Ammon's horn (tissue), 1 donor: ENCODE results near the gene COX6B1.
"Not testable (repeated sequence)": the region's sequence is repeated elsewhere in the genome, so short reads cannot be mapped to it uniquely, and the experiment has no call there.

Source experiments
- DNase-seq: peaks from one replicate; pipeline ENCODE4 v3.0.0-alpha.2; 2016; ENCODE audit warnings: low spot score

Gene COX6B1

DNA sequence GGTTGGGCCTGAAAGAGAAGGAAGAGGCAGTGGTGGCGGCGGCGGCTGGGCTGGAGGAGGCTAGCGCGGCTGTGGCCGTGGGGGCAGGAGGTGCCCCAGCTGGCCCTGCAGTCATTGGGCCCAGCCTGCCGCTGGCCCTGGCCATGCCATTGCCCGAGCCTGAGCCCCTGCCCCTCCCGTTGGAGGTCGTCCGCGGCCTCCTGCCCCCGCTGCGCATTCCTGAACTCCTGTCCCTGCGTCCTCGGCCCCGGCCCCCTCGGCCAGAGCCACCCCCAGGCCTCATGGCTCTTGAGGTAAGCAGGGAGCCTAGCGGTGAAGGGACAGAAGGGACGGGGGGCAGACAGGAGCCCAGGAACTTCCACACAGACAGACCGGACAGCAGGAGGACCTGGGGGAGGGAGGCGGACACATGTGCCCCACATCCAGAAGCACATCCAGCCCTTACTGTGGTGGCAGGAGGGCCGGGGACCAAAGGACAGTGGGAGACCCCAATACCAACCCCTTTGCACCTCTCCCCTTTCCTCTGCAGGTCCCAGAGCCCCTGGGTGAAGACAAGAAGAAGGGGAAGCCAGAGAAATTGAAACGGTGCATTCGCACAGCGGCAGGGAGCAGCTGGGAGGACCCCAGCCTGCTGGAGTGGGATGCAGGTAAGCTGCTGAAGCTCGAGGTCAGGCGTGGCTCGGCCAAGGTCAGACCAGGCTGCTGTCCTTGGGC is 14.2 kb upstream of the COX6B1 start:
- no peak for DNase-seq

- DNase-seq, result no peak
These were observed 11.5 kb upstream of the COX6B1 start for GRCh38 chr19:35636651-35637050.

DNA sequence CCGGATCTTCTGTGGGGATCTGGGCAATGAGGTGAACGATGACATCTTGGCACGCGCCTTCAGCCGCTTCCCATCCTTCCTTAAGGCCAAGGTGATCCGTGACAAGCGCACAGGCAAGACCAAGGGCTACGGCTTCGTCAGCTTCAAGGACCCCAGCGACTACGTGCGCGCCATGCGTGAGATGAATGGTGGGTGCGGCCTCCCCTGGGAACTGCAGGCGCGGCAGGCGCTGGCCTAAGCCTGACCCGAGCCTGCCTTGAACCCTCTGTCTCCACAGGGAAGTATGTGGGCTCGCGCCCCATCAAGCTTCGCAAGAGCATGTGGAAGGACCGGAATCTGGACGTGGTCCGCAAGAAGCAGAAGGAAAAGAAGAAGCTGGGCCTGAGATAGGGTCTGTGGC is 11.0 kb upstream of the COX6B1 start:
- DNase-seq, result no peak

DNA sequence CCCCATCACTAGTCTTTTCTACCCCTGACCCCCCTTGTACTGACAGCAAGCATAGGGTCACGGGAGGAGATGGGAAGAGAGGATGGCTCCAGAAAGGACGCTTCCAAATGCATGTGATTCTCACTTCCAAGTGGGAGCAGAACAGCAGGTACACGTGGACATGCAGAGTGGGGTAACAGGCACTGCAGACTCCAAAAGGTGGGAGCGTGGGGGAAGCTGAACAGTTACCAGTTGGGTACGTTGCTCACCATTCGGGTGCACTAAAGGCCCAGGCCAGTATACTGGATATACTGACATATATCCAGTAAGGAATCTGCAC is 8.8 kb upstream of the COX6B1 start:
- DNase-seq, result no peak

- DNase-seq, result no peak
These were observed 8.3 kb upstream of the COX6B1 start for GRCh38 chr19:35639863-35640262.

- DNase-seq, result no peak
These were observed 6.5 kb upstream of the COX6B1 start, which contains the start of gene ETV2 for GRCh38 chr19:35641515-35642151. Gene ETV2 (plus strand): TSS chr19:35641745. CDS start chr19:35642461, 716 bp downstream.

- DNase-seq, result no peak
These were observed 5.8 kb upstream of the COX6B1 start for GRCh38 chr19:35642312-35642711.

DNA sequence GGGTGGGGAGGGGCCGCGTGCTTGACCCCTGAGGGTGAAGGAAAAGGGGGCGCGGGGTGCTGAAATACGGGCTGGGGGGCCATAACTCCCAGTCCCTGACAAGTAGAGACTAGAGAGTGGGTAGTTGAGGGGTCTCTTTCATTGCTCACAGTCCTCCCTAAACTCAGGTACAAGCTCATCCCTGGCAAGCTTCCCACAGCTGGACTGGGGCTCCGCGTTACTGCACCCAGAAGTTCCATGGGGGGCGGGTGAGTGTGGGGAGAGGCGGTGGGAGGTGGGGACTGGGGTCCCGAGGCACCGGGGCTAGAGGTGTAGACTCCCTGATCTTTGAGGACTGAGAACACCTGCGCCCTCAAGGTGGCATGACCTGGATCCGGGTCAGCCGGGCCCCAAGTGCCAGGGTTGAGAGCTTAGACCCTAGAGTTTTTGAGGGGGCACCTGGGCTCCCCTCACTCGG is 5.3 kb upstream of the COX6B1 start:
- DNase-seq, result no peak

- DNase-seq, result peak; percentile 59
These were observed 4.6 kb upstream of the COX6B1 start for GRCh38 chr19:35643255-35644205.

DNA sequence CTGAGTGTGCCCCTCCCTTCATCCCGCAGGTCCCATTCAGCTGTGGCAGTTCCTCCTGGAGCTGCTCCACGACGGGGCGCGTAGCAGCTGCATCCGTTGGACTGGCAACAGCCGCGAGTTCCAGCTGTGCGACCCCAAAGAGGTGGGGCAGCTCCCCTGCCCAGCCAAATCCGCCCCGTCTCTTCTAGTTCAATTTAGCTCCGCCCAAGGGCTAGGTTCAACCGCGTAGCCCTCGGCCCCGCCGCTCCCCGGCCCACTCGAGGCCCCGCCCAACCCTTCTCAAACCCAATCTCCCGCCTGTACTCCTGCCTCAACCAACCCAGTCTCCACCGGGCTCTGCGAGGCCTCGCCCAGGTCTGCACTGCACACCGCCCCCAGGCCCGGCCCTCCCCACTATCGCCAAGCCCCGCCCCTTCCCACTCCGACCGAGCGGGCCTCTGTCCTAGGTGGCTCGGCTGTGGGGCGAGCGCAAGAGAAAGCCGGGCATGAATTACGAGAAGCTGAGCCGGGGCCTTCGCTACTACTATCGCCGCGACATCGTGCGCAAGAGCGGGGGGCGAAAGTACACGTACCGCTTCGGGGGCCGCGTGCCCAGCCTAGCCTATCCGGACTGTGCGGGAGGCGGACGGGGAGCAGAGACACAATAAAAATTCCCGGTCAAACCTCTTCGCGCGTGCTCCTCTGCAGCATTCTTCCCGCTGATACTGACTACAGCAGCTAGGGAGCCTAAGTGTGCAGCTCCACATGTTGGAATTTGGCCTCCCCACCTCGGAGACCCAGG is 3.7 kb upstream of the COX6B1 start:
- peak; percentile 87 for DNase-seq

GRCh38 chr19:35644987-35645679 is 3.0 kb upstream of the COX6B1 start:
- peak; percentile 75 for DNase-seq

GRCh38 chr19:35645680-35646511 is 2.2 kb upstream of the COX6B1 start:
- DNase-seq, result no peak

GRCh38 chr19:35650581-35650980 is 2.5 kb downstream of the COX6B1 start:
- no peak for DNase-seq

DNA sequence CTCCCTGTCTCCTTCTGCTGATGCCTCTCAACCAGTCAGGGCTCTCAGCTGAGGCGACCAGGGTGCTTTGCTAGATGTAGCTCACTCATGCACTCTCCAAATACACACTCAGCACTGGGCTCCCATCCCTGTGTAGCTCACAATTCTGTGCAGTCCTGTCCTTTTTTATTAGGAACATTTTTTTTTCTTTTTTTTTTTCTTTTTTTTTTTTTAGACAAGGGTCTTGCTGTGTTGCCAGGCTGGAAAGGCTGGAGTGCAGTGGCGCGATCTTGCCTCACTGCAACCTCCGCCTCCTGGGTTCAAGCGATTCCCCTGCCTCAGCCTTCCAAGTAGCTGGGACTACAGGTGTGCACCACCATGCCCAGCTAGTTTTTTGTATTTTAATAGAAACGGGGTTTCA is 6.7 kb downstream of the COX6B1 start:
- DNase-seq, result not testable (repeated sequence)

DNA sequence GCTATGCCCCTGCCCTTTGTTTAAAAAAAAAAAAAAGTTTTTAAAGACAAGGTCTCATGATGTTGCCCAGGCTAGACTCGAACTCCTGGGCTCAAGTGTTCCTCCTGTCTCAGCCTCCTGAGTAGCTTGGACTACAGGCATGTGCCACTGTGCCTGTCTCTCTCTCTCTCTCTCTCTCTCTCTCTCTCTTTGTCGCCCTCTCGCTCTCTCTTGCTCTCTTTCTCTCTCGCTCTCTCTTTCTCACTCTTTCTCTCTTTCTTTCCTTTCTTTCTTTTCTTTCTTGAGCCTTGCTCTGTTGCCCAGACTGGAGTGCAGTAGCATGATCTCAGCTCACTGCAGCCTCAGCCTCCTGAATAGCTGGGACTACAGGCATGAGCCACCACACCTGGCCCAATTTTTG is 7.5 kb downstream of the COX6B1 start:
- no peak for DNase-seq

DNA sequence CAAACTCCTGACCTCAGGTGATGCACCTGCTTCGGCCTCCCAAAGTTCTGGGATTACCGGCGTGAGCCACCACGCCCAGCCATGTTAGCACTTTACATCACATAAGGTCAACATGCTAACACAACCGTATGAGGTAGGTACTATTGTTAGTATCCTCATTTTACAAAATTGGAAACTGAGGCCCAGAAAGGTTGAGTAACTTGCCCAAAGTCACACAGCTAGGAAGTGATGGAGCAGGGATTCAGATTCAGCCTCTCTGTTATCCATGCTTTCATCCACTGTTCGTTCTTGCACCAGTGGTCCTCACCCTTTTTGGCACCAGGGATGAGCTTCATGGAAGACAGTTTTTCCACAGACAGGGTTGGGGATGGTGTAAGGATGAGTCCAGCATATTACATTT is 8.6 kb downstream of the COX6B1 start:
- DNase-seq, result no peak

GRCh38 chr19:35657904-35658700 is 10.0 kb downstream of the COX6B1 start:
- no peak for DNase-seq

DNA sequence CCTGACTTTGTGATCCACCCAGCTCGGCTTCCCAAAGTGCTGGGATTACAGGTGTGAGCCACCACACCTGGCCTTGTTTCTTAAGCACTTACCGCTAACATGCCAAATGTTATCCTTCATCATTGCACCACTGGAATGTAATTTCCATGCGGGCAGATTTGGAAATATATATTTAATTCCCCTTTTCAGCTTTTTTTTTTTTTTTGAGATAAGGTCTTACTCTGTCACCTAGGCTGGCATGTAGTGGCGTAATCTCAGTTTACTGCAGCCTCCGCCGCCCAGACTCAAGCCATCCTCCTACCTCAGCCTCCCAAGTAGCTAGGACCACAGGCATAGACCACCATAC is 13.8 kb downstream of the COX6B1 start:
- DNase-seq, result no peak

DNA sequence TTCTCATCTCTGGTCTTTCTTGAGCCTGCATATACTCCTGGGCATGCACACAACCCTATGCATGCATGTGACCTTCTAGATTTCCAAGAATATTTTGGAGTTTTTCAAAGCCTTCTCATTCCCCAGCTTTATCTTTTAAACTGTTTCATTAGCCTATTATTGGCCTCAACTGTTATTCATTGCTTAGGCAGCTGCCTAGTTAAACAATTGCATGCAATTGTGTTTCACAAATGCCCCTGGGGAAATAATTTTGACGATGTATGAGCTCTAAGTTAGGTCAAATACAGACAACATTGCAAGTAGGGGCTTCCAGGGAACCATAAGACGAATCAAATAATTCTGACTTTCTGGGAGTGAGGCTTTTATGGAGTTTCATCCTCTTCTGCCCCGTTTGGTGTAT is 15.9 kb downstream of the COX6B1 start:
- no peak for DNase-seq

DNA sequence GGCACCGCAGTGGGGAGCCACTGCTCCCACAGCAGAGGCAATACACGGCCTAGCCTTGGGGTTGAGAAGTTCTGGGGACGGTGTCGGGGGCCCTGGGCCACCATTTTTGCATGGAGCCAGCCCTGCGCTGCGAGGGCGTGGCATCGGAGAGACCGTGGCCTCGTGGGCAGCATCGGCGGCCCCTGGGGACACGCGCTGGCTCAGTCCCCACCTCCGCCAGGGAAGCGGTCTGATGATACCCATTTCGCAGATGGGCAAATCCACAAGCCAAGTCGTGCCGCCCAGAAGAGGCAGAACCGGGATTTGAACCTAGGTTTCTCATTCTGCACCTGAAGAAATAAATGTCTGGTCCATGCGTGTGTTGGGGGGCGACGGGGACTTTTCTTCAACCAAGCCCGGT is 17.0 kb downstream of the COX6B1 start:
- DNase-seq, result no peak
